Measurements from ENCODE around the gene TRAF3IP3.

DNA sequence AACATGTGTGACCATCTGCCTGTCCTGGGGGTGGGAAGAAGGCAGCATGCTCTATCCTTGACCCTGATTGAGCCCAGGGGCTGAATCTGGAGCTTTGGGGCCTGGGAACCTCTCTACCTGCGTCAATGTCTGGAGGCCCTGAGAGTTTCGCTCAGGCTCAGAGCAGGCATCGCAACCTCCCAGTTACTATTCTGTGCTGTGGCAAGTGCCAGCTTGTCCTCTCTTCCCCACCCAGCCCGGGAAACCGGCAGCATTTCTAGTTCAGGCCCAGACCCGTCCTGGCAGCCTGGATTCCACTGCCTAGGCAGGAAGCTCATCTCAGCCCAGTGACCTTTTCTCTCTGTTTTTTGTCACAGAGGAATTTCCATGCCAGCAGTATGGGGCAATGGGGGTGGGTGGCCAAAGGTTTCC is 60.1 kb downstream of the TRAF3IP3 start:
- no peak for TF ChIP-seq CTCF (IDR thresholded peaks at IDR 0.05)
- TF ChIP-seq EP300 (IDR thresholded peaks at IDR 0.05; ENCODE audit: borderline replicate concordance in 1 of 2, low read depth in 1 of 2, low read length in 1 of 2) = no peak
- TF ChIP-seq SIN3A (IDR thresholded peaks at IDR 0.05; ENCODE audit: borderline replicate concordance, low read depth, low read length) = no peak
- TF ChIP-seq POLR2AphosphoS5 (IDR thresholded peaks at IDR 0.05; ENCODE audit: low read depth, low read length) = no peak
- TF ChIP-seq, protein P1, sequence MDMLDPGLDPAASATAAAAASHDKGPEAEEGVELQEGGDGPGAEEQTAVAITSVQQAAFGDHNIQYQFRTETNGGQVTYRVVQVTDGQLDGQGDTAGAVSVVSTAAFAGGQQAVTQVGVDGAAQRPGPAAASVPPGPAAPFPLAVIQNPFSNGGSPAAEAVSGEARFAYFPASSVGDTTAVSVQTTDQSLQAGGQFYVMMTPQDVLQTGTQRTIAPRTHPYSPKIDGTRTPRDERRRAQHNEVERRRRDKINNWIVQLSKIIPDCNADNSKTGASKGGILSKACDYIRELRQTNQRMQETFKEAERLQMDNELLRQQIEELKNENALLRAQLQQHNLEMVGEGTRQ (IDR thresholded peaks at IDR 0.05; ENCODE audit: borderline replicate concordance, low read depth, low read length) = no peak
- no peak for TF ChIP-seq REST (IDR thresholded peaks at IDR 0.05; ENCODE audit: low read depth, low read length)
- TF ChIP-seq SMC3 (IDR thresholded peaks at IDR 0.05; ENCODE audit: low read depth, low read length) = no peak
- TF ChIP-seq, protein P2, sequence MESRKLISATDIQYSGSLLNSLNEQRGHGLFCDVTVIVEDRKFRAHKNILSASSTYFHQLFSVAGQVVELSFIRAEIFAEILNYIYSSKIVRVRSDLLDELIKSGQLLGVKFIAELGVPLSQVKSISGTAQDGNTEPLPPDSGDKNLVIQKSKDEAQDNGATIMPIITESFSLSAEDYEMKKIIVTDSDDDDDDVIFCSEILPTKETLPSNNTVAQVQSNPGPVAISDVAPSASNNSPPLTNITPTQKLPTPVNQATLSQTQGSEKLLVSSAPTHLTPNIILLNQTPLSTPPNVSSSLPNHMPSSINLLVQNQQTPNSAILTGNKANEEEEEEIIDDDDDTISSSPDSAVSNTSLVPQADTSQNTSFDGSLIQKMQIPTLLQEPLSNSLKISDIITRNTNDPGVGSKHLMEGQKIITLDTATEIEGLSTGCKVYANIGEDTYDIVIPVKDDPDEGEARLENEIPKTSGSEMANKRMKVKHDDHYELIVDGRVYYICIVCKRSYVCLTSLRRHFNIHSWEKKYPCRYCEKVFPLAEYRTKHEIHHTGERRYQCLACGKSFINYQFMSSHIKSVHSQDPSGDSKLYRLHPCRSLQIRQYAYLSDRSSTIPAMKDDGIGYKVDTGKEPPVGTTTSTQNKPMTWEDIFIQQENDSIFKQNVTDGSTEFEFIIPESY (IDR thresholded peaks at IDR 0.05; ENCODE audit: borderline replicate concordance, low read depth) = no peak
- no peak for TF ChIP-seq JUND (IDR thresholded peaks at IDR 0.05)
- TF ChIP-seq CHD2 (IDR thresholded peaks at IDR 0.05; ENCODE audit: low read length, partially characterized antibody) = no peak

Measured in SK-N-SH (cell line).